Thymus (tissue), 11 donors: ENCODE measurements around the gene MOB3A. TPM values are rescaled to one million over a fixed set of nuclear protein-coding genes. Genes with fewer than 3 reads are reported as not detected.
"Not testable (repeated sequence)": the region's sequence is repeated elsewhere in the genome, so short reads cannot be mapped to it uniquely, and the experiment has no call there.

Experiments used
- DNase-seq, 9 donors: peaks; one replicate each; pipeline ENCODE4 v3.0.0-alpha.2; 2013; ENCODE audit warnings: low spot score in 9 of 9, low read depth in 6 of 9, missing footprints in 1 of 9
- H3K27ac ChIP-seq, 2 donors: one replicate each; pipeline ENCODE4 v1.5.1; 2013; ENCODE audit warnings: control low read depth in 1 of 2, low read depth in 1 of 2, low read length in 1 of 2, mild to moderate bottlenecking in 1 of 2, moderate library complexity in 1 of 2
- H3K27me3 ChIP-seq, 2 donors: one replicate each; pipeline ENCODE4 v1.5.1; 2013; ENCODE audit warnings: low read length in 1 of 2; ENCODE audit not compliant: control insufficient read depth in 2 of 2, insufficient read depth in 1 of 2
- H3K36me3 ChIP-seq, 2 donors: one replicate each; pipeline ENCODE4 v1.5.1; 2013; ENCODE audit warnings: low read length in 1 of 2, mild to moderate bottlenecking in 1 of 2, moderate library complexity in 1 of 2; ENCODE audit not compliant: control insufficient read depth in 2 of 2, insufficient read depth in 2 of 2
- H3K4me1 ChIP-seq, 2 donors: one replicate each; pipeline ENCODE4 v1.5.1; 2013; ENCODE audit warnings: low read length in 2 of 2; ENCODE audit not compliant: control insufficient read depth in 2 of 2, insufficient read depth in 2 of 2
- H3K4me3 ChIP-seq, 2 donors: one replicate each; pipeline ENCODE4 v1.5.1; 2013; ENCODE audit warnings: low read length in 2 of 2, control low read depth in 1 of 2, mild to moderate bottlenecking in 1 of 2
- H3K9me3 ChIP-seq, 2 donors: one replicate each; pipeline ENCODE4 v1.5.1; 2013; ENCODE audit warnings: low read length in 1 of 2, mild to moderate bottlenecking in 1 of 2; ENCODE audit not compliant: control insufficient read depth in 2 of 2, insufficient read depth in 1 of 2
- WGBS: extraction: QIAGEN DNeasy Blood & Tissue Kit; methylation state at CpG from one replicate; pipeline ENCODE4 v1.1.7; 2013; 5-methylcytosine and 5-hydroxymethylcytosine counted together
- polyA plus RNA-seq: library from polyadenylated mRNA; stranded (reverse); fragments of 200-250 nt; gene quantifications from one replicate; pipeline ENCODE4 v1.2.3, GENCODE V29; 2013
- total RNA-seq: library from RNA; stranded (reverse); fragments of 120-200 nt; gene quantifications from one replicate; pipeline ENCODE4 v1.2.4, GENCODE V29; 2013
- donor health status: healthy.

The MOB3A gene
- total and polyA plus RNA-seq, 2 donors: 20.0 to 29.7 TPM

DNA sequence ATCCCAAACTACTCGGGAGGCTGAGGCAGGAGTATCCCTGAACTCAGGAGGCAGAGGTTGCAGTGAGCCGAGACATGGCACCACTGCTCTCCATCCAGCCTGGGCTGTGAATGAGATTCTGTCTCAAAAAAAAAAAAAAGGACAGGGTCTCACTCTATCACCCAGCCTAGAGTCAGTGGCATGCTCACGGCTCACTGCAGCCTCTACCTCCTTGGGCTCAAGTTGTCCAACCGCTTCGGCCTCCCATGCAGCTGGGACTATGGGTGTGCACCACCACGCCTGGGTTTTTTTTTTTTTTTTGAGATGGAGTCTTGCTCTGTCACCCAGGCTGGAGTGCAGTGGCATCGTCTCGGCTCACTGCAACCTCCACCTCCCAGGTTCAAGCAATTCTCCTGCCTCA is 59.7 kb downstream of the MOB3A start:
- H3K4me1 ChIP-seq: peaks cover 18 to 39% of the 10 kb centered on the region in 2 donors
- 98% methylated on average over 8 of the region's 8 CpGs for WGBS
- peaks cover 37 to 38% of the 10 kb centered on the region in 2 donors for H3K36me3 ChIP-seq

DNA sequence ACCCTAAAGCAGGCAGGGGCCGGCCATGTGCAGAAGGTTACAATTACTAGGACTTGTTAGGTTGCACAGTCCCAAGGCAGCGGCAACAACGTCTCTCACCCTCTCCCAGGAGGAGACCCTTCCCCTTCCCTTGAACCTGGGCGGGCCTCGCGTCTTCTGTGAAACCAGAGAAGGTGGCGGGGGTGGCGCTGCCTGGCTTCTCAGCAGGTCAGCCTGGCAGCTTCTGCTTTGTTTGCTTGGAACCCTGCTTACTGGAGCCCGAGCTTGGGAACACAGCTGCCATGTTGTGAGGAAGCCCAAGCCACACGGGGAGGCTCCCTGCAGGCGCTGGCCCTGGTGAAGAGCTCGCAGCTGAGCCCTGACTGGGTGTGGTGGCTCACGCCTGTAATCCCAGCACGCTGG is 60.5 kb downstream of the MOB3A start:
- WGBS: 91% methylated on average over 14 of the region's 14 CpGs

More for the DNA sequence above, 59.7 kb downstream of the MOB3A start:
- Histone ChIP-seq H3K27me3 (peaks cover 0 to 11% of the 10 kb centered on the region in 2 donors), H3K4me3 (no peak overlapping the region), H3K9me3 (peaks cover 2 to 17% of the 10 kb centered on the region in 2 donors), H3K27ac (no peak overlapping the region)
- no peak for DNase-seq

DNA sequence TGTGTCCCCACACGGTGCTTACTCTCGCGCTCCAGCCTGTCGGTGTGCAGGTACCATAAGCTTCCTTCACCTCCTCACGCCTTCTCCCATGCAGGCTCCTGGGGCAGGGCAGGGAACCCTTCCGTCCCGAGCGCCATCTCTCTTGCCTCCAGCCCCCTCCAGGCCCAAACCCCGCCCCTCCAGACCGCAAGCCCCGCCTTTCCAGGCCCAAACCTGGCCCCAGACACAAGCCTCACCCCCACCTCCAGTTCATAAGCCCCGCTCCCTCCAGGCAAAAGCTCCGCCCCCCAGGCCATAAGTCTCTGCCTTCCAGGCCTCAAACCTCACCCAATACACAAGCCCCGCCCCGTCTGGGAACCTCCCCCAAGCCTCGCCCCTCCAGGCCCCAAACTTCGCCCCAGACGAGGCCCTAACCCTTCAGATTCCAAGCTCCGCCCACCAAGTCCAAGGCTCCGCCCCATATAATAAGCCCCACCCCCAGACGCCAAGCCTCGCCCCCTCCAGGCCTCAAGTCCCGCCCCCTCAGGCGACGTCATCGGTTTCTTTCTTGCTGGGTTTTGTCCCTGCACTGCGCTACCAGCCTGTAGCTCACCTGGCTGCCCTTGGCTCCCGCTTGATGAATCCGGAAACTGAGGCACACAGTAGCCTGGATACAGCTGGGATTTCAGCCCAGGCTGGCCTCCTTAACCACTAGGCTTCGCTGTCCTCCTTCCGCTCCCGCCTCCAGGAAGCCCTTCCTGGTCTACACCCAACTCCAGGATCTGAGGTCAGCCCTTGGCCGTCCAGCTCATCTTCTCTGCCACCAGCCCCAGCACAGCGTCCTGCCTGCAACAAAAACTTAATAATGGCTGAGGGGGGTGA is 61.2 kb downstream of the MOB3A start:
- DNase-seq: peak in 2 of 9 donors; percentile 28 to 47
- H3K4me1 ChIP-seq: peaks cover 9 to 26% of the 10 kb centered on the region in 2 donors
- peaks cover 2 to 17% of the 10 kb centered on the region in 2 donors for H3K9me3 ChIP-seq
- WGBS: 60% methylated on average over 34 of the region's 34 CpGs
- H3K27me3 ChIP-seq: peaks cover 0 to 11% of the 10 kb centered on the region in 2 donors
- peaks cover 23 to 24% of the 10 kb centered on the region in 2 donors for H3K36me3 ChIP-seq
- no peak overlapping the region for H3K27ac ChIP-seq
- no peak overlapping the region for H3K4me3 ChIP-seq

More for the DNA sequence above, 60.5 kb downstream of the MOB3A start:
- peaks cover 30 to 31% of the 10 kb centered on the region in 2 donors for H3K36me3 ChIP-seq
- no peak for DNase-seq
- peaks cover 2 to 17% of the 10 kb centered on the region in 2 donors for H3K9me3 ChIP-seq
- H3K27ac ChIP-seq: no peak overlapping the region
- no peak overlapping the region for H3K4me3 ChIP-seq
- peaks cover 0 to 11% of the 10 kb centered on the region in 2 donors for H3K27me3 ChIP-seq
- H3K4me1 ChIP-seq: peaks cover 10 to 31% of the 10 kb centered on the region in 2 donors

DNA sequence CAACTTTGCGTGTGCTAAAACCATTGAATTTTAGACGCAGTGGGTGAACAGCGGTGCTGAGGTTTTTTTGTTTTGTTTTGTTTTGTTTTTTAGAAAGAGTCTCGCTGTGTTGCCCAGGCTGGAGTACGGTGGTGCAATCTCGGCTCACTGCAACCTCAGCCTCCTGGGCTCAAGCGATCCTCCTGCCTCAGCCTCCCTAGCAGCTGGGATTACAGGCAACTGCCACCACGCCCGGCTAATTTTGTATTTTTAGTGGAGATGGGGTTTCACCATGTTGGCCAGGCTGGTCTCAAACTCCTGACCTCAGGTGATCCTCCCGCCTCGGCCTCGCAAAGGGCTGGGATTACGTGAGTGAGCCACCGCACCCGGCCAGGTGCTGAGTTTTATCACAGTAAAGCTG is 61.9 kb downstream of the MOB3A start:
- not testable (repeated sequence) for DNase-seq, H3K4me3 ChIP-seq, H3K27ac ChIP-seq
- 96% methylated on average over 15 of the region's 15 CpGs for WGBS
- H3K36me3 ChIP-seq: peaks cover 16 to 17% of the 10 kb centered on the region in 2 donors
- H3K9me3 ChIP-seq: peaks cover 2 to 17% of the 10 kb centered on the region in 2 donors
- H3K27me3 ChIP-seq: peaks cover 0 to 11% of the 10 kb centered on the region in 2 donors
- peaks cover 9 to 26% of the 10 kb centered on the region in 2 donors for H3K4me1 ChIP-seq

DNA sequence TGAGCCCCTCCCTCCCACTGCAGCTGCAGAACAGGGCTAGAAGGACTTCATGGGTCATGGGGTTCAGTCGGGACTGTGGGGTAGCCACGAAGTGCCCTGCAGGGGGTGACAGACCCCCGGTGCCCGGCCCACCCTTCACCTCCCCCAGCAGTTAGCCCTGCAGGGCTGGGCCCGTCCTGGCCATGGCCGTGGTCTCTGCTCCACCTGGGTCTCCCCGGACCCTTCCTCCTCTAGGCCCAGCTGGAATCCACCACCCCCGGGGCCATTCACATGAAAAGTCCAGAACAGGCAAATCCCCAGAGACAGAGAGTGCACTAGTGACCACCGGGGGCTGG is 62.3 kb downstream of the MOB3A start:
- Histone ChIP-seq H3K27me3 (peaks cover 0 to 11% of the 10 kb centered on the region in 2 donors), H3K9me3 (peaks cover 2 to 17% of the 10 kb centered on the region in 2 donors), H3K4me3 (no peak overlapping the region), H3K27ac (no peak overlapping the region), H3K36me3 (peaks cover 12 to 13% of the 10 kb centered on the region in 2 donors), H3K4me1 (peaks cover 9 to 26% of the 10 kb centered on the region in 2 donors)
- WGBS: 86% methylated on average over 9 of the region's 9 CpGs
- no peak for DNase-seq

DNA sequence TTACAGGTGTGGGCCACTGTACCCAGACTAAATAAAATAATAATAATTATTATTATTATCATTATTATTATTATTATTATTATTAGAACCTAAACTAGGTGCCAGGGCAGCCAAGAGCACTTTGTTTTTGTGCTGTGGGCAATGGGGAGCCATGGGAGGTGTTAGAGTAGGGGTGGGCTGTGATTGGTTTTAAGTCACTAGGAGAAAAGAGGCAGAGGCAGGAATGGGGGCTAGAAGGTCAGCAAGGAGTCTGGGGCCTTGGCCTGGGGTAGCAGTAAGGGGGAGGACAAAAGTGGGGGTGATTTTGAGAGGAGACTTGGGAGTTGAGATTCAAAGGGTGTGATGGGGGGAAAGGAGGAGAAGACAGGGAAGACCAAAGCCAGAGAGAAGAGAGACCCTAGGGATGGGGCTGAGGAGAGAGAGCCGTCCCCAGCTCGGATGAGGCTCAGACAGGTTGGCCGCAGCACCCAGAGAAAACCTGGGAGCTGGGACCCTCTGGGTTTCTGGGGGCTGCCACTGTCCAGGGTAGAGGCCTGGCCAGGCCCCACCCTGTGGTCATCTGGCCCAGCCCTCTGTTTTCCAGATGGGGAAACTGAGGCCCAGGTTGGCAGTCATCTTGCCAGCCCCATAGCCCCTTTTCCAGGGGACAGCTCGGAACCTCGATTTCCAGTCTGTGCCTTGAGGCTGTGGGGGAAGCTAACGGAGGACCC is 62.9 kb downstream of the MOB3A start:
- Histone ChIP-seq H3K4me1 (peaks cover 9 to 26% of the 10 kb centered on the region in 2 donors), H3K9me3 (peaks cover 2 to 17% of the 10 kb centered on the region in 2 donors), H3K36me3 (peaks cover 6 to 7% of the 10 kb centered on the region in 2 donors), H3K4me3 (no peak overlapping the region), H3K27ac (no peak overlapping the region), H3K27me3 (peaks cover 0 to 11% of the 10 kb centered on the region in 2 donors)
- no peak for DNase-seq
- WGBS: 94% methylated on average over 6 of the region's 6 CpGs

DNA sequence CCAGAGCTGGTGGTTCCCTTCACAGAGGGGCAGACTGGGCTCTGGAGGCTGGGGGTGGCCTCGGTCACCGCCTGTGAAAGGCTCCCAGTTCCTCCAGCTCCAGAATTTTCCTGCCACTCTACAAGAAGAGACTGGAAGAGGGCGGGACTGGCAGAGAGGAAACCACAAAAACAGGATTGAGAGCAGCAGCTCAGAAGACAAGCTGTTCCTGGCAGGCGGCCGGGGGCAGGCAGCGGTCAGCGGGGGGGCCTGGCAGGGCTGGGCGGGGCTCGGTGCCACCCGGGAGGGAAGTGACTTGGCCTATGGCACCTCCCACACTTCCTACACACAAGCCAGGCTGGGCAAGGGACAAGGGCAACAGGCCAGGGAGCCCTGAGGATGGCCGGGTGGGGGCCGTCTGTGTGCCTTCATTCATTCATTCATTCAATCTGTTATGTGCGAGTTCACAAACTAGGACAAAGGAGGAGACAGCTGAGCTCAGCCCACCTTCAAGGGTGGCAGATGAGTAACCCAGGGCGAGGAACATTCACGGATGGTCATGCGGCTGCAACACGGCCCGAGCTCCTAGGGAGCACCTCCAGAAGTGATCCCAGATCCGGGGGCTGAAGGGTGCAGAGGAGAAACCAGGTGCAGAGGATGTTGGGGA is 63.7 kb downstream of the MOB3A start:
- peaks cover 9 to 26% of the 10 kb centered on the region in 2 donors for H3K4me1 ChIP-seq
- peak in 1 of 9 donors; percentile 37 for DNase-seq
- peak overlapping the region; percentile 50 to 91 for H3K27ac ChIP-seq
- H3K36me3 ChIP-seq: no peaks in the 10 kb centered on the region
- H3K27me3 ChIP-seq: peaks cover 0 to 11% of the 10 kb centered on the region in 2 donors
- H3K9me3 ChIP-seq: peaks cover 2 to 17% of the 10 kb centered on the region in 2 donors
- no peak overlapping the region for H3K4me3 ChIP-seq
- 7% methylated on average over 19 of the region's 19 CpGs for WGBS

DNA sequence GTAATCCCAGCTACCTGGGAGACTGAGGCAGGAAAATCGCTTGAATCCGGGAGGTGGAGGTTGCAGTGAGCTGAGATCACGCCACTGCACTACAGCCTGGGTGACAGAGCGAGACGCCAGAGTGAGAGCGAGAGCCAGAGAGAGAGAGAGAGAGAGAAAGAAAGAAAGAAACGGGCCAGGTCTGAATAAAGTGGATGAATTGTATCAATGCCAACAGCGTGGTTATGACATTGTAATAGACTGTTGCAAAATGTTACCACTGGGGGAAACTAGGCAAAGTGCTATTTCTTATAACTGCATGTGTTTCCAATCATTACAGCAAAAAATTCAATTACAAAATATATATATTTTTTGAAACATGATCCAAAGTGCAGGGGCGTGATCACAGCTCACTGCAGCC is 68.8 kb downstream of the MOB3A start:
- Histone ChIP-seq H3K27ac (no peak overlapping the region), H3K4me3 (no peak overlapping the region), H3K36me3 (no peaks in the 10 kb centered on the region), H3K27me3 (peaks cover 0 to 3% of the 10 kb centered on the region in 2 donors), H3K4me1 (peaks cover 6 to 7% of the 10 kb centered on the region in 2 donors), H3K9me3 (peaks cover 0 to 6% of the 10 kb centered on the region in 2 donors)
- 83% methylated on average over 9 of the region's 9 CpGs for WGBS
- DNase-seq: no peak
